HG02623 (cell line): Measurements from ENCODE around the gene CDSN.
"Not testable (repeated sequence)": the region's sequence is repeated elsewhere in the genome, so short reads cannot be mapped to it uniquely, and the experiment has no call there.

Experiments
- ATAC-seq: cut with Tn5 transposase; IDR thresholded peaks from one replicate; pipeline ENCODE4 v1.9.1; 2021; ENCODE audit warnings: moderate library complexity; ENCODE audit not compliant: unreplicated experiment

CDSN gene

GRCh38 chr6:31090973-31091364 lies 29.3 kb downstream of the CDSN start:
- no peak for ATAC-seq

- no peak for ATAC-seq
Measured at GRCh38 chr6:31090275-31090972, 29.8 kb downstream of the CDSN start.

GRCh38 chr6:31087494-31088089 lies 32.7 kb downstream of the CDSN start:
- no peak for ATAC-seq

- ATAC-seq: no peak
Measured at GRCh38 chr6:31086788-31087440, 33.3 kb downstream of the CDSN start.

GRCh38 chr6:31083742-31084354 lies 36.4 kb downstream of the CDSN start:
- no peak for ATAC-seq

GRCh38 chr6:31081872-31082271 lies 38.4 kb downstream of the CDSN start:
- ATAC-seq: no peak

- ATAC-seq: no peak
Measured at GRCh38 chr6:31079656-31080261, 40.5 kb downstream of the CDSN start.

- no peak for ATAC-seq
Measured at GRCh38 chr6:31076611-31077010, 43.6 kb downstream of the CDSN start.

- ATAC-seq: no peak
Measured at GRCh38 chr6:31075528-31075927, 44.7 kb downstream of the CDSN start.

GRCh38 chr6:31074401-31074800 lies 45.8 kb downstream of the CDSN start:
- no peak for ATAC-seq

GRCh38 chr6:31070711-31071197 lies 49.5 kb downstream of the CDSN start:
- no peak for ATAC-seq

- no peak for ATAC-seq
Measured at GRCh38 chr6:31068669-31069340, 51.4 kb downstream of the CDSN start.

GRCh38 chr6:31067891-31068668 lies 52.2 kb downstream of the CDSN start:
- ATAC-seq: not testable (repeated sequence)

- not testable (repeated sequence) for ATAC-seq
Measured at GRCh38 chr6:31067028-31067427, 53.2 kb downstream of the CDSN start.

GRCh38 chr6:31065556-31065955 lies 54.7 kb downstream of the CDSN start:
- ATAC-seq: no peak
